Measurements from ENCODE around the gene RASA1.

- TF ChIP-seq EZH2 (IDR thresholded peaks at IDR 0.05; ENCODE audit: insufficient read depth, poor library complexity, severe bottlenecking) (no peak), EZH2phosphoT487 (IDR thresholded peaks at IDR 0.05; ENCODE audit: insufficient read depth, low read depth) (no peak)
These were observed 35.6 kb downstream of the RASA1 start for GRCh38 chr5:87303324-87303723.
